Loucy (cell line): ENCODE measurements around the gene CAMTA1.

Experiments
- H2AFZ ChIP-seq: fragments of 200-600 bp; sonication (generic); 2 replicates; pipeline ENCODE4 v1.6.0; 2016; ENCODE audit warnings: antibody characterized with exemption, mild to moderate bottlenecking, low read length, moderate library complexity
- H3F3A ChIP-seq: fragments of 200-600 bp; 2 replicates; pipeline ENCODE4 v1.6.0; 2016; ENCODE audit warnings: antibody characterized with exemption, low read depth, mild to moderate bottlenecking
- H3K27me3 ChIP-seq: fragments of 200-600 bp; sonication (generic); 2 replicates; pipeline ENCODE4 v1.6.1; 2014; ENCODE audit warnings: low read length, mild to moderate bottlenecking; ENCODE audit not compliant: insufficient read depth, poor library complexity, severe bottlenecking
- H3K36me3 ChIP-seq: fragments of 200-600 bp; sonication (generic); 2 replicates; pipeline ENCODE4 v1.6.1; 2016; ENCODE audit warnings: low read length; ENCODE audit not compliant: insufficient read depth
- H3K4me1 ChIP-seq: fragments of 200-600 bp; sonication (generic); 2 replicates; pipeline ENCODE4 v1.5.1; 2014; ENCODE audit warnings: low read length, mild to moderate bottlenecking; ENCODE audit not compliant: insufficient read depth, poor library complexity, severe bottlenecking
- H3K4me2 ChIP-seq: fragments of 200-600 bp; sonication (generic); 2 replicates; pipeline ENCODE4 v1.6.0; 2014; ENCODE audit warnings: antibody characterized with exemption, low read length, low read depth, mild to moderate bottlenecking; ENCODE audit not compliant: poor library complexity, severe bottlenecking
- H3K4me3 ChIP-seq: fragments of 200-600 bp; sonication (generic); 2 replicates; pipeline ENCODE4 v1.5.1; 2014; ENCODE audit warnings: low read length, mild to moderate bottlenecking, mixed read lengths; ENCODE audit not compliant: poor library complexity, severe bottlenecking
- H3K79me2 ChIP-seq: fragments of 200-600 bp; sonication (generic); 2 replicates; pipeline ENCODE4 v1.6.1; 2014; ENCODE audit warnings: low read length; ENCODE audit not compliant: insufficient read depth
- H3K9ac ChIP-seq: fragments of 200-600 bp; sonication (generic); 2 replicates; pipeline ENCODE4 v1.6.0; 2014; ENCODE audit warnings: mild to moderate bottlenecking, low read depth, low read length, moderate library complexity; ENCODE audit not compliant: poor library complexity, severe bottlenecking
- H3K9me2 ChIP-seq: fragments of 200-600 bp; sonication (generic); replicated peaks from 2 replicates; pipeline ENCODE4 v1.6.1; 2016; ENCODE audit warnings: low read depth, low read length, mixed read lengths
- H3K9me3 ChIP-seq: fragments of 200-600 bp; sonication (generic); 2 replicates; pipeline ENCODE4 v1.6.1; 2014; ENCODE audit warnings: mild to moderate bottlenecking, antibody characterized with exemption, low read length, low read depth; ENCODE audit not compliant: insufficient read depth
- H4K20me1 ChIP-seq: fragments of 200-600 bp; sonication (generic); 2 replicates; pipeline ENCODE4 v1.6.0; 2014; ENCODE audit warnings: antibody characterized with exemption, low read length, mild to moderate bottlenecking; ENCODE audit not compliant: insufficient read depth, poor library complexity, severe bottlenecking
- EZH2phosphoT487 ChIP-seq: fragments of 200-600 bp; IDR thresholded peaks from 2 replicates; pipeline ENCODE4 v1.6.1; 2018; ENCODE audit warnings: antibody characterized with exemption, mild to moderate bottlenecking, moderate library complexity, borderline replicate concordance
- TF ChIP-seq, protein P1 (sequence below): fragments of 200-600 bp; sonication (generic); conservative IDR thresholded peaks from 2 replicates; pipeline ENCODE4 v1.5.1; 2014; ENCODE audit warnings: mild to moderate bottlenecking, antibody characterized with exemption, low read length

The CAMTA1 gene

GRCh38 chr1:6912518-6912917, 127.3 kb downstream of the CAMTA1 start:
- Histone ChIP-seq H3K4me2 (no peak overlapping the region), H3K4me3 (no peak overlapping the region), H3K79me2 (no peaks in the 10 kb centered on the region), H2AFZ (no peak overlapping the region), H3K36me3 (no peaks in the 10 kb centered on the region), H3F3A (no peaks in the 10 kb centered on the region), H3K9ac (no peak overlapping the region), H3K9me2 (no peaks in the 10 kb centered on the region), H3K27me3 (no peaks in the 10 kb centered on the region), H3K4me1 (no peaks in the 10 kb centered on the region), H4K20me1 (no peaks in the 10 kb centered on the region), H3K9me3 (no peaks in the 10 kb centered on the region)
- TF ChIP-seq EZH2phosphoT487 = no peak
- TF ChIP-seq, protein P1, sequence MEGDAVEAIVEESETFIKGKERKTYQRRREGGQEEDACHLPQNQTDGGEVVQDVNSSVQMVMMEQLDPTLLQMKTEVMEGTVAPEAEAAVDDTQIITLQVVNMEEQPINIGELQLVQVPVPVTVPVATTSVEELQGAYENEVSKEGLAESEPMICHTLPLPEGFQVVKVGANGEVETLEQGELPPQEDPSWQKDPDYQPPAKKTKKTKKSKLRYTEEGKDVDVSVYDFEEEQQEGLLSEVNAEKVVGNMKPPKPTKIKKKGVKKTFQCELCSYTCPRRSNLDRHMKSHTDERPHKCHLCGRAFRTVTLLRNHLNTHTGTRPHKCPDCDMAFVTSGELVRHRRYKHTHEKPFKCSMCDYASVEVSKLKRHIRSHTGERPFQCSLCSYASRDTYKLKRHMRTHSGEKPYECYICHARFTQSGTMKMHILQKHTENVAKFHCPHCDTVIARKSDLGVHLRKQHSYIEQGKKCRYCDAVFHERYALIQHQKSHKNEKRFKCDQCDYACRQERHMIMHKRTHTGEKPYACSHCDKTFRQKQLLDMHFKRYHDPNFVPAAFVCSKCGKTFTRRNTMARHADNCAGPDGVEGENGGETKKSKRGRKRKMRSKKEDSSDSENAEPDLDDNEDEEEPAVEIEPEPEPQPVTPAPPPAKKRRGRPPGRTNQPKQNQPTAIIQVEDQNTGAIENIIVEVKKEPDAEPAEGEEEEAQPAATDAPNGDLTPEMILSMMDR = no peak

- Histone ChIP-seq H3F3A (no peaks in the 10 kb centered on the region), H3K9ac (no peak overlapping the region)
Observed at GRCh38 chr1:6913086-6913485, 127.8 kb downstream of the CAMTA1 start.

DNA sequence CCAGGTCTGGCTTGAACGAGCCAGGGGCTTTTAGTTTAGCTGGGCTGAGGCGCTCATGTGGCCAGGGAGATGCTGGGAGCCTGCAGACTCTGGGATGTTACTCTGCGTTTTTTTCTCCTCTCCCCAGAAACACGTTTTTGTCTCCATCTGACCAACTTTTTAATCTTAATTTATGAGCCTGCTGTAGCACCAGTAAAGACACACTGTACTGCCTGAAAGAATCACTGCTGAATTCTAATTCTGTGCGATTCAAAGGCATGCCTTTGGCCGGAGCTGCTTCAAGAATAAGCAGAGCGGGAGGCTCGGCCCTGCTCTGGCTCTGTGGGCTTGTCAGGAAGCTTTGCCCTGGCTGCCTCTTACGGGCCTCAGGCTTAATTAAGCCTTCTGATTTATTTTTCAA, 129.5 kb downstream of the CAMTA1 start:
- Histone ChIP-seq H3K4me1 (no peaks in the 10 kb centered on the region), H3K4me3 (no peak overlapping the region), H2AFZ (no peak overlapping the region), H3K27me3 (no peaks in the 10 kb centered on the region), H3K4me2 (no peak overlapping the region), H3K9me3 (no peaks in the 10 kb centered on the region), H3K79me2 (no peaks in the 10 kb centered on the region), H3K36me3 (no peaks in the 10 kb centered on the region), H3K9me2 (no peaks in the 10 kb centered on the region), H4K20me1 (no peaks in the 10 kb centered on the region), H3F3A (no peaks in the 10 kb centered on the region), H3K9ac (no peak overlapping the region)
- TF ChIP-seq, protein P1 = no peak
- TF ChIP-seq EZH2phosphoT487 = no peak

More at GRCh38 chr1:6913086-6913485, 127.8 kb downstream of the CAMTA1 start:
- no peaks in the 10 kb centered on the region for H3K9me2 ChIP-seq
- H3K4me3 ChIP-seq = no peak overlapping the region
- no peaks in the 10 kb centered on the region for H3K36me3 ChIP-seq
- no peaks in the 10 kb centered on the region for H4K20me1 ChIP-seq
- no peak for TF ChIP-seq EZH2phosphoT487
- TF ChIP-seq, protein P1 = no peak
- no peaks in the 10 kb centered on the region for H3K9me3 ChIP-seq
- H3K4me2 ChIP-seq = no peak overlapping the region
- no peaks in the 10 kb centered on the region for H3K4me1 ChIP-seq
- H3K27me3 ChIP-seq = no peaks in the 10 kb centered on the region
- no peak overlapping the region for H2AFZ ChIP-seq
- H3K79me2 ChIP-seq = no peaks in the 10 kb centered on the region
